ENCODE data around the gene PGAM1. TPM values are rescaled to one million over a fixed set of nuclear protein-coding genes. Genes with fewer than 3 reads are reported as not detected.
"Not testable (repeated sequence)": the region's sequence is repeated elsewhere in the genome, so short reads cannot be mapped to it uniquely, and the experiment has no call there.

Gene PGAM1
- total RNA-seq, 2 experiments from 2014 or later = 50.7 to 55.5 TPM

DNA sequence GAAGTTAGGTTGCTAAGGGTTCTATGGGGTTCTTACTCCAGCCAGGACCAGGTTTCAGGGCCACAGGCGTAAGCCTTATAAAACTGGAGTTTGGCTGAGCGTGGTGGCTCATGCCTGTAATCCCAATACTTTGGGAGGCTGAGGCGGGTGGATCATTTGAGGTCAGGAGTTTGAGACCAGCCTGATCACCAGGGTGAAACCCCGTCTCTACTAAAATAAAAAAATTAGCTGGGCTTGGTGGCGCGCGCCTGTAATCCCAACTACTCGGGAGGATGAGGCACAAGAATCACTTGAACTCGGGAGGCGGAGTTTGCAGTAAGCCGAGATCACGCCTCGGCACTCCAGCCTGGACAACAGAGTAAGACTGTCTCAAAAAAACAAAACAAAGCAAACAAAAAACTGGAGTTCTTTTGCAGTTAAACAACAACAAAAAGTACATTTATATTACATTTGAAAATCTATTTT is 24.5 kb upstream of the PGAM1 start:
- H3K27me3 Mint-ChIP-seq = no peaks in the 10 kb centered on the region

DNA sequence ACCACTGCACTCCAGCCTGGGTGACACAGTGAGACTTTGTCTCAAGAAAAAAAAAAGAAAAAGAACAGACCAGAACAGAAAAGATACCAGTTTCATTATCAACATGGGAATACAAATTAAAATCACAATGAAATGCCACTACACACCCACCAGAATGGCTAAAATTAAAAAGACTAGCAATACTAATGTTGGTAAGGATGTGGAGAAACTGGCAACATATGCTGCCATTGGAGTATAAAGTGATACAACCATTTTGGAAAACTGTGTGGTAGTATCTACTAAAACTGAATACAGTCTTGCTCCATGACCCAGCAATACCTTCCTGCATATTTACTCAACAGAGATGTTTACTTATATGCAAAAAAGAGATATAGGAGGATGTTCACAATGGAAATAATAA is 21.9 kb upstream of the PGAM1 start:
- CTCF ChIA-PET = no interaction called here
- Mint-ChIP-seq H3K27ac (no peak overlapping the region), H3K4me1 (ENCODE audit: low read depth) (peaks cover 26% of the 10 kb centered on the region), H3K4me3 (no peak overlapping the region), H3K36me3 (ENCODE audit: low read depth) (peaks cover 5% of the 10 kb centered on the region), H3K9me3 (no peaks in the 10 kb centered on the region), H3K27me3 (no peaks in the 10 kb centered on the region)
- H3K4me3 ChIP-seq (ENCODE audit: low read length) = no peak overlapping the region
- H3K27ac ChIP-seq (ENCODE audit: low read depth in 1 of 2, low read length in 2 of 2) = no peak overlapping the region
- POLR2A ChIA-PET = interaction anchor here (0.6 kb wide), 1 partner anchor 79 kb away, joined by 3 read pairs; no protein-coding TSS in a partner anchor
- no peak for ATAC-seq (ENCODE audit: poor library complexity)
- H3K27me3 ChIP-seq (ENCODE audit: control insufficient read depth in 1 of 2, insufficient read depth in 2 of 2, low read length in 2 of 2) = no peaks in the 10 kb centered on the region
- intact Hi-C loops (cut with DNase I, micrococcal nuclease) = loop anchor here in 1 of 2 experiments (5.0 kb wide), 6 partner anchors 87 to 333 kb away; partner anchors contain the start of genes ARHGAP19, AVPI1, FRAT1 and MMS19
- TF ChIP-seq, protein P1, sequence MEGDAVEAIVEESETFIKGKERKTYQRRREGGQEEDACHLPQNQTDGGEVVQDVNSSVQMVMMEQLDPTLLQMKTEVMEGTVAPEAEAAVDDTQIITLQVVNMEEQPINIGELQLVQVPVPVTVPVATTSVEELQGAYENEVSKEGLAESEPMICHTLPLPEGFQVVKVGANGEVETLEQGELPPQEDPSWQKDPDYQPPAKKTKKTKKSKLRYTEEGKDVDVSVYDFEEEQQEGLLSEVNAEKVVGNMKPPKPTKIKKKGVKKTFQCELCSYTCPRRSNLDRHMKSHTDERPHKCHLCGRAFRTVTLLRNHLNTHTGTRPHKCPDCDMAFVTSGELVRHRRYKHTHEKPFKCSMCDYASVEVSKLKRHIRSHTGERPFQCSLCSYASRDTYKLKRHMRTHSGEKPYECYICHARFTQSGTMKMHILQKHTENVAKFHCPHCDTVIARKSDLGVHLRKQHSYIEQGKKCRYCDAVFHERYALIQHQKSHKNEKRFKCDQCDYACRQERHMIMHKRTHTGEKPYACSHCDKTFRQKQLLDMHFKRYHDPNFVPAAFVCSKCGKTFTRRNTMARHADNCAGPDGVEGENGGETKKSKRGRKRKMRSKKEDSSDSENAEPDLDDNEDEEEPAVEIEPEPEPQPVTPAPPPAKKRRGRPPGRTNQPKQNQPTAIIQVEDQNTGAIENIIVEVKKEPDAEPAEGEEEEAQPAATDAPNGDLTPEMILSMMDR (IDR thresholded peaks at IDR 0.05) = no peak
- H3K9me3 ChIP-seq (ENCODE audit: control insufficient read depth in 1 of 2, insufficient read depth in 1 of 2, low read length in 2 of 2) = no peaks in the 10 kb centered on the region
- DNase-seq = no peak
- peaks cover 27% of the 10 kb centered on the region for H3K4me1 ChIP-seq (ENCODE audit: insufficient read depth, low read length)
- H3K36me3 ChIP-seq (ENCODE audit: insufficient read depth, low read length) = no peaks in the 10 kb centered on the region

More for the DNA sequence above, 24.5 kb upstream of the PGAM1 start:
- Histone ChIP-seq H3K4me1 (ENCODE audit: insufficient read depth, low read length) (peaks cover 17% of the 10 kb centered on the region), H3K36me3 (ENCODE audit: insufficient read depth, low read length) (peaks cover 2% of the 10 kb centered on the region), H3K9me3 (ENCODE audit: control insufficient read depth in 1 of 2, insufficient read depth in 1 of 2, low read length in 2 of 2) (no peaks in the 10 kb centered on the region), H3K27me3 (ENCODE audit: control insufficient read depth in 1 of 2, insufficient read depth in 2 of 2, low read length in 2 of 2) (no peaks in the 10 kb centered on the region), H3K4me3 (ENCODE audit: low read length) (peak overlapping the region; percentile 85), H3K27ac (ENCODE audit: low read depth in 1 of 2, low read length in 2 of 2) (peak overlapping the region; percentile 81 to 97)
- Mint-ChIP-seq H3K9me3 (no peaks in the 10 kb centered on the region), H3K4me1 (ENCODE audit: low read depth) (peaks cover 16% of the 10 kb centered on the region), H3K4me3 (peak overlapping the region; percentile 95), H3K36me3 (ENCODE audit: low read depth) (peaks cover 5% of the 10 kb centered on the region), H3K27ac (peak overlapping the region; percentile 89)
- ChIA-PET POLR2A (interaction anchor here (0.6 to 2.6 kb wide), 17 partner anchors 9 to 285 kb away, joined by 3 to 18 read pairs (median 4); partner anchors contain the start of genes ARHGAP19, AVPI1, FRAT1 and FRAT2), CTCF (interaction anchor here (0.8 to 1.7 kb wide), 5 partner anchors 8 to 98 kb away, joined by 3 to 6 read pairs (median 3); partner anchors contain the start of gene UBTD1)
- ATAC-seq (ENCODE audit: poor library complexity) (no peak), DNase-seq (no peak)
- TF ChIP-seq, protein P1 (IDR thresholded peaks at IDR 0.05) = no peak
- intact Hi-C loops (cut with DNase I, micrococcal nuclease) = loop anchor here (1.0 to 5.0 kb wide), 10 partner anchors 25 to 336 kb away; partner anchors contain the start of genes ARHGAP19 (in 2 of the 2), FRAT2 (in 2 of the 2), AVPI1 (in 1 of the 2) and EXOSC1 (in 1 of the 2)

DNA sequence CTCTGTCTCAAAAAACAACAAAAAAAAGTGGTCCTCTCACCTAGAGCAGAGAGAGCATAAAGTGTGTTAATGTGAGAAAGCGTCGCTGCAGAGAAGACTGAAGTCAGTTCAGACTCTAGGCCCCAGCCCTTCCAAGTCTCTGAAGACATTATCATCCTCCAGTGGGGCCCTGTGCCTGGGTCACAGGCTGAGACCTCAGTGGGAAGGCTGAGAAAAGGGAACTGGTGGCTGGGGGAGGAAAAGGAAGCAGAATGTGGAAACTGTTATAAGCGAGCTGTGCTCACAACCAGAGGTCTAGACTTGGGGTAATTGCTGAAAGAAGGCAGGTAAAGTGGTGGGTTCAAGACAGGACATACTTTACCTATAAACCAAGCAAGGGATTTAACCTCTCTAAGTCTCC is 19.9 kb upstream of the PGAM1 start:
- no peak overlapping the region for H3K27ac ChIP-seq (ENCODE audit: low read depth in 1 of 2, low read length in 2 of 2)
- no peaks in the 10 kb centered on the region for H3K9me3 ChIP-seq (ENCODE audit: control insufficient read depth in 1 of 2, insufficient read depth in 1 of 2, low read length in 2 of 2)
- no peak overlapping the region for H3K4me3 ChIP-seq (ENCODE audit: low read length)
- H3K27me3 ChIP-seq (ENCODE audit: control insufficient read depth in 1 of 2, insufficient read depth in 2 of 2, low read length in 2 of 2) = no peaks in the 10 kb centered on the region
- CTCF ChIA-PET = interaction anchor here (1.1 to 1.4 kb wide), 3 partner anchors 10 to 21 kb away, joined by 3 to 8 read pairs (median 5); no protein-coding TSS in a partner anchor
- intact Hi-C loops (cut with DNase I, micrococcal nuclease) = loop anchor here (2.0 to 5.0 kb wide), 2 partner anchors 19 to 326 kb away; no protein-coding TSS in a partner anchor
- H3K4me1 Mint-ChIP-seq (ENCODE audit: low read depth) = peaks cover 15% of the 10 kb centered on the region
- H3K27ac Mint-ChIP-seq = no peak overlapping the region
- POLR2A ChIA-PET = no interaction called here
- H3K9me3 Mint-ChIP-seq = no peaks in the 10 kb centered on the region
- H3K27me3 Mint-ChIP-seq = no peaks in the 10 kb centered on the region
- peaks cover 2% of the 10 kb centered on the region for H3K36me3 Mint-ChIP-seq (ENCODE audit: low read depth)
- no peak overlapping the region for H3K4me3 Mint-ChIP-seq
- TF ChIP-seq, protein P1 (IDR thresholded peaks at IDR 0.05) = no peak
- DNase-seq = peak in 3 of 14 experiments; percentile 27 to 51 (median 43)
- ATAC-seq (ENCODE audit: poor library complexity) = no peak
- peaks cover 16% of the 10 kb centered on the region for H3K4me1 ChIP-seq (ENCODE audit: insufficient read depth, low read length)
- no peaks in the 10 kb centered on the region for H3K36me3 ChIP-seq (ENCODE audit: insufficient read depth, low read length)

DNA sequence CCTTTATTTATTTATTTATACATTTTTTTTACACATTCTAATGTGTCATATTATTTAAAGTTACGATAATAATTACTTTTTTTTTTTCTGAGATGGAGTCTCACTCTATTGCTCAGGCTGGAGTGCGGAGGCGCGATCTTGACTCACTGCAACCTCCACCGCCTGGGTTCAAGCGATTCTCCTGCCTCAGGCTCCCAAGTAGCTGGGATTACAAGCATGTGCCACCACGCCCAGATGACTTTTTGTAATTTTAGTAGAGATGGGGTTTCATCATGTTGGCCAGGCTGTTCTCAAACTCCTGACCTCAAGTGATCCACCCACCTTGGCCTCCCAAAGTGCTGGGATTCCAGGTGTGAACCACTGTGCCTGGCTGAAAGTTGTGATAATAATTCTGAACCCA is 19.5 kb upstream of the PGAM1 start:
- H3K27ac ChIP-seq (ENCODE audit: low read depth in 1 of 2, low read length in 2 of 2); H3K27me3 ChIP-seq (ENCODE audit: control insufficient read depth in 1 of 2, insufficient read depth in 2 of 2, low read length in 2 of 2); H3K9me3 Mint-ChIP-seq; H3K4me3 ChIP-seq (ENCODE audit: low read length); H3K4me3 Mint-ChIP-seq; H3K36me3 Mint-ChIP-seq (ENCODE audit: low read depth); DNase-seq; H3K9me3 ChIP-seq (ENCODE audit: control insufficient read depth in 1 of 2, insufficient read depth in 1 of 2, low read length in 2 of 2); H3K27me3 Mint-ChIP-seq; ATAC-seq (ENCODE audit: poor library complexity); H3K27ac Mint-ChIP-seq; H3K36me3 ChIP-seq (ENCODE audit: insufficient read depth, low read length): not testable (repeated sequence)
- CTCF ChIA-PET = interaction anchor here (0.7 to 1.4 kb wide), 5 partner anchors 10 to 49 kb away, joined by 3 to 8 read pairs (median 3); no protein-coding TSS in a partner anchor
- peaks cover 11% of the 10 kb centered on the region for H3K4me1 Mint-ChIP-seq (ENCODE audit: low read depth)
- H3K4me1 ChIP-seq (ENCODE audit: insufficient read depth, low read length) = peaks cover 13% of the 10 kb centered on the region
- POLR2A ChIA-PET = interaction anchor here (0.8 kb wide), 1 partner anchor 96 kb away, joined by 3 read pairs; no protein-coding TSS in a partner anchor
- intact Hi-C loops (cut with DNase I, micrococcal nuclease) = loop anchor here (2.0 to 5.0 kb wide), 2 partner anchors 18 to 326 kb away; no protein-coding TSS in a partner anchor
